ENCODE data around the gene RABL3. TPM values are rescaled to one million over a fixed set of nuclear protein-coding genes. Genes with fewer than 3 reads are reported as not detected.
A peak's percentile ranks its signal among the peaks of the same experiment; 100 is the strongest.
"Not testable (repeated sequence)": the region's sequence is repeated elsewhere in the genome, so short reads cannot be mapped to it uniquely, and the experiment has no call there.

RABL3 gene
- total RNA-seq, 3 donors from 2014 or later = 30.8 to 39.8 (median 36.5) TPM

DNA sequence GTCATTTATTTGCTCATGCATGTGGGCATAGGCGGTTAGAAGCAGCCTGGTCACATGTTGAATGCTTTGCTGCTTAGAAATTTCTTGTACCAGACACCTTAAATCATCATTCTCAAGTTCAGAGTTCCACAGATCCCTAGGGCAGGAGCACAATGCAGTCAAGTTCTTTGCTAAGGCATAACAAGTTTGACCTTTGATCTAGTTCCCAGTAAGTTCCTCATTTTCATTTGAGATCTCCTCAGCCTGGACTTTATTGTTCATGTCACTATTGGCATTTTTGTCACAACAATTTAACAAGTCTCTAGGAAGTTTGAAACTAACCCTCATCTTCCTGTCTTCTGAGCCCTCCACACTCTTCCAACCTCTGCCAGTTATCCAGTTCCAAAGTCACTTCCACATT, 83.0 kb downstream of the RABL3 start:
- Mint-ChIP-seq H3K4me1 (ENCODE audit: low read depth) (no peaks in the 10 kb centered on the region), H3K4me3 (no peak overlapping the region), H3K36me3 (ENCODE audit: insufficient read depth) (peaks cover 3% of the 10 kb centered on the region), H3K9me3 (no peaks in the 10 kb centered on the region), H3K27me3 (ENCODE audit: low read depth) (peaks cover 8% of the 10 kb centered on the region)
- no peak for ATAC-seq
- DNase-seq = no peak

DNA sequence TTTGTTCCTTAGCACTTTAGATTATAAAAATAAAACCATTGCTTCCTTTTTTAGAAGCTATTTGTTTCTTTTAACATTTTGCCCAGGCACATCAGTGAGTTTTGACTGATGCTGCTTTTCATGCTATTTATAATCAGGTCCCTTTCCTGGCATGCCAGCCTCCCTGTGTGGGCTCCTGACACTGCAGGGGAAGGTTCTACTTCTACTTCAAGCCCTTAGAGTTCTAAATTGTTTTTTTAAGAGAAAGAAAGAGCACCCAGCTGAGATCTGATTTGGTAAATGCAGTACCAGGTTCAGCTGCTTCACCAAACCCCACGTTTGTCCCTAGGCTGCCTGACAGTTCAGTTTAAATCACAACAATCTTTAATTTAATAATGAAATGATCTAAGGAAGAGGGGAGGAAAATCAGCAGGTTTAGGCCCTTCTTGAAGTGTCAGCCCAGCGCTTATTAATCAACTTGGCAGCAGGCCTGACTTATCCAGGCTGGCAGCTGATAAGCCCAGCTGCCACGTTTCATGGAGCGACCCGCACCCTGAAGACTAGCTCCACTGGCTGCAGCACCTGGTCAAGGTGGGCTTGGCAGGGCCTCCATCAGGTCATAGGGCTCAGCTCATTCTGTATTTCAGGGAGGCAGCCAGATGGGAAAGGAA, 89.3 kb downstream of the RABL3 start:
- DNase-seq = no peak
- ATAC-seq = no peak
- Mint-ChIP-seq H3K4me1 (ENCODE audit: low read depth) (no peaks in the 10 kb centered on the region), H3K9me3 (no peaks in the 10 kb centered on the region), H3K4me3 (no peak overlapping the region), H3K36me3 (ENCODE audit: insufficient read depth) (peaks cover 2% of the 10 kb centered on the region), H3K27me3 (ENCODE audit: low read depth) (no peaks in the 10 kb centered on the region)

DNA sequence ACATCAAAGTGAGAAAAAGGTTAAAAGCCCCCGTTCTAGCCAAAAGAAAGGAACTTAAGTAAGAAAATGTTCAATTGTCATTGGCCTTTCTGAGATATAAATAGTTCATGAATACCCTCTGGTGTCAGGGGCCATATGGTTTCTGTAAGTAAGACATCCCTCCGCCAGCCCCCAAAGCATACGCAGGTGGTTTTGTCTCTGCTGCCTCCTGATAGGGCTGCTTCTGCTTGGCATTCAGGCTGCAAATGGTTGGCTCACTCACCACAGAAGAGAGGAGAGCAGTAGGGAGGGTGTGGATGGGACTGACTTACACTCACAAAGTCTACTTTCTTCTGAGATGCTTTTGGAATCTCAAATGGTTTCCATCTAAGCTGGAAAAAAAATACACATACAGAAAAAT, 90.0 kb downstream of the RABL3 start:
- Mint-ChIP-seq H3K4me3 (no peak overlapping the region), H3K36me3 (ENCODE audit: insufficient read depth) (peaks cover 2% of the 10 kb centered on the region), H3K9me3 (no peaks in the 10 kb centered on the region), H3K27me3 (ENCODE audit: low read depth) (no peaks in the 10 kb centered on the region), H3K4me1 (ENCODE audit: low read depth) (no peaks in the 10 kb centered on the region)
- ATAC-seq (no peak), DNase-seq (no peak)

DNA sequence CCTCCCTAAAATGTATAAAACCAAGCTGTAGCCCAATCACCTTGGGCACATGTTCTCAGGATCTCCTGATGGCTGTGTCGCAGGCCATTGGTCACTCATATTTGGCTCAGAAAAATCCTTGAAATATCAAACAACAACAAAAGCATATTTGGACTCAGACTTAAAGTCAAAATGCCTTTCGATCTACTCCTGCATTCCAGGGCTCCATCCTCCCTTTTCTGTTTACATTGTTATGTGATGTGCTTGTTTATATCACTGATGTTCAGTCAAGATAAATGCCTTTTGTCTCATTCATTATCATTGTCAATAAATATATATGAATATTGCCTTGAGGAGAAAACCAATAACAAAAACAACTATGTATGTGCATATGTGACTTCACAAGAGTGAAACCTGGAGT, 92.0 kb downstream of the RABL3 start:
- Mint-ChIP-seq H3K36me3 (ENCODE audit: insufficient read depth) (peaks cover 2% of the 10 kb centered on the region), H3K27me3 (ENCODE audit: low read depth) (no peaks in the 10 kb centered on the region), H3K4me3 (no peak overlapping the region), H3K4me1 (ENCODE audit: low read depth) (no peaks in the 10 kb centered on the region), H3K9me3 (no peaks in the 10 kb centered on the region)
- DNase-seq (no peak), ATAC-seq (no peak)

DNA sequence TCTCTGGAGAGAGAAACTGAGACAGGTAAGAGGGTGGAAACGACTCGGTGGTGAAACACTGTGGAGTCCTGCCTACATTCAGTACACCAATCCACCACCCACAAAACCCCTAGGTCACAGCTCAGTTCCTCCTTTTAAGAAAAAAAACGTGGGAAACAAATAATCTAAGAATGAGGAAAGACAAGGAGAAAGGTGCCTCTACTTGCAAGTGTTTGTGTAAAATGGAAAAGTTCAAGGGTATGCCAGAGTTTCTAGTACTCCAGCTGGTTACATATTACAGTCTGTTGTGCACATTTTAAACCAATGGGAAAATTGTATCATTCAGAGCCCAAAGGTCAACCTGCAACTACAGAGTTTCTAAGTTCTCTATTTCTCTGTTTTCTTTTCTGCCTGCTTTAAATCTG, 92.5 kb downstream of the RABL3 start:
- no peak for DNase-seq
- Mint-ChIP-seq H3K9me3 (no peaks in the 10 kb centered on the region), H3K27me3 (ENCODE audit: low read depth) (no peaks in the 10 kb centered on the region), H3K4me1 (ENCODE audit: low read depth) (no peaks in the 10 kb centered on the region), H3K36me3 (ENCODE audit: insufficient read depth) (peaks cover 2% of the 10 kb centered on the region), H3K4me3 (no peak overlapping the region)
- no peak for ATAC-seq

DNA sequence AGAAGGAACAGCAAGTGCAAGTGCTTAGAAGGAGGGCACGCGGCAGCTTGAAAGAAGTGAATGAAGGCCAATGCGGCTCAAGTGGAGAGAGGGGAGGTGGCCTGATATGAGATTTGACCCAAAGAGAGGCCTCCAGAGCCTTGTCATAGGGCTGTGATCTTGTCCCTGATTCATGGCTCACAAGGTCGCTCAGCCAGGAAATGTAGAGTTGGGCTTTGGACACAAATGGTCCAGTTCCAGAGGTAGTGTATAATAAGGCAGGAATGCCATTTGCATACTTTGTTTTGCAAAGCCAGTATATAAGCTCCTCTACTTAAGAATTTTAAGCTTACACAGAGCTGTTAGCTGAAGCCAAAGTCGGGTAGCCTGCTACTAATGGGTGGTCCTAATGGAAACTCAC, 94.0 kb downstream of the RABL3 start:
- no peaks in the 10 kb centered on the region for H3K27me3 Mint-ChIP-seq (ENCODE audit: low read depth)
- no peak overlapping the region for H3K4me3 Mint-ChIP-seq
- no peaks in the 10 kb centered on the region for H3K36me3 Mint-ChIP-seq (ENCODE audit: insufficient read depth)
- no peaks in the 10 kb centered on the region for H3K9me3 Mint-ChIP-seq
- H3K4me1 Mint-ChIP-seq (ENCODE audit: low read depth) = no peaks in the 10 kb centered on the region
- DNase-seq (no peak), ATAC-seq (no peak)

DNA sequence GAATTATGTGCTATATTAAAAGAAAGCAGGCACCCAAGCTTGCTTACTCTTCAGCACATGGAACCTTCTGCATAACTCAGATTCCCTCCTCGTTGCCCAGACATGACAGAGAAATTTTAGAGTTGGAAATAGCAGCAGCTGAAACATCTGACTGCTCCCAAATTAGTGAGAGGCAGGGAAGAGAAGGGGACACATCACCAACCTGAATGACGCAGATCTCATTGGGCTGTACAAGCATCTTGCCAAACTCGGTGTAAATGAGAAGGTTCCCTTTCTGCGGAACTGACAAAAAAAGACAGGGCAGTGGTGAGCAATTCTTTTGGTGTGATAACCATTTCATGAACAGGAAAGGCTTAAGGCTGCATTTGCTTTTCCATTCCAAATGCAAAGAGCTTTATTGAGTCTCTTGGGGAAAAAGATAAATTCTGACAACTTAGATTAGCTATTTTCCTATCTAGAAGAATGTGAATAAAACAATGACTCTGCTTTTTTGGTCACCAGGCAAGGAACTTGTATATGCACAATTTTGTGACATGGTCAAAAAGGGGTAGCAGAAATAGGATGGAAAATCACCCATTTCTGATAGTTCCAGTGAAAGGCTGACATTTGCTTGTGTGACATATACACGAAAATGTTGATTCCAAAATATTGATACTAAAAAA, 95.4 kb downstream of the RABL3 start:
- DNase-seq = no peak
- no peak overlapping the region for H3K4me3 Mint-ChIP-seq
- H3K4me1 Mint-ChIP-seq (ENCODE audit: low read depth) = no peaks in the 10 kb centered on the region
- H3K9me3 Mint-ChIP-seq = no peaks in the 10 kb centered on the region
- no peaks in the 10 kb centered on the region for H3K27me3 Mint-ChIP-seq (ENCODE audit: low read depth)
- ATAC-seq = no peak
- no peaks in the 10 kb centered on the region for H3K36me3 Mint-ChIP-seq (ENCODE audit: insufficient read depth)

DNA sequence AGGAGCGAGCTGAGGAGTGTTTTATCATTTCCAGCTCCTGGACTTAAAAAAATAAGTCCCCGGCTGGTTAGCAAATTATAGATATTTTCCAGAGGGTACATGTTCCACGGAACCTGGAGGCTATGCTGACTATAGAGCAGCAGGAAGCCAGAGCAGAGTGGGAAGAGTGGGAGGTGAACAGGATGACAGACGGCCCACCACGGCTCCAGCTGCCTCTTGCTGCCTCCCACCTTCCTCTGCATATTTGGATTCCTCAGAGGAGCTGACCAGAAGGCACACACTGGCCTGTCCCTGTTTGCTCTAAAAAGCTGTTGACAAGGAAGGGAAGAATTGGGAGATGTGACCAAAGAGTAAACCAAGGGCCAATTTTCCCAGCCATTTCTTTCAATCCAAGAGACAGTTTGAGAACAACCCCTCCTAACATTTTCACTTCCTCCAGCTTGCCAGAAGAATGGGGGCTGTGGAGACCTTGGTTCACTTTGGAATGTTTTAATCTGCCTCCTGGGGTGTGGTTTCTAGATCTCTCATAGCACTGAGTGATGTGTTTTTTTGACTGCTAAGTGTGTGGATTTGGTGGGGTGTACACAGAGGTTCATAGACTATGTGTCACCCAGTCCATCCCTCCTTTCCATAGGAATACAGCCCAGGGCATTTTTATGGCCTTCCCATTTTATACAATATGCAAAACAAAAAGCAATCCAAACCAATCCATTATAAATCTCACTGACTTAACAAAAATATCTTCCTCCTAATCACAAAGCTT, 97.1 kb downstream of the RABL3 start:
- peaks cover 3% of the 10 kb centered on the region for H3K4me1 Mint-ChIP-seq (ENCODE audit: low read depth)
- H3K27me3 Mint-ChIP-seq (ENCODE audit: low read depth) = no peaks in the 10 kb centered on the region
- ATAC-seq (no peak), DNase-seq (no peak)
- no peaks in the 10 kb centered on the region for H3K36me3 Mint-ChIP-seq (ENCODE audit: insufficient read depth)
- no peak overlapping the region for H3K4me3 Mint-ChIP-seq
- no peaks in the 10 kb centered on the region for H3K9me3 Mint-ChIP-seq

DNA sequence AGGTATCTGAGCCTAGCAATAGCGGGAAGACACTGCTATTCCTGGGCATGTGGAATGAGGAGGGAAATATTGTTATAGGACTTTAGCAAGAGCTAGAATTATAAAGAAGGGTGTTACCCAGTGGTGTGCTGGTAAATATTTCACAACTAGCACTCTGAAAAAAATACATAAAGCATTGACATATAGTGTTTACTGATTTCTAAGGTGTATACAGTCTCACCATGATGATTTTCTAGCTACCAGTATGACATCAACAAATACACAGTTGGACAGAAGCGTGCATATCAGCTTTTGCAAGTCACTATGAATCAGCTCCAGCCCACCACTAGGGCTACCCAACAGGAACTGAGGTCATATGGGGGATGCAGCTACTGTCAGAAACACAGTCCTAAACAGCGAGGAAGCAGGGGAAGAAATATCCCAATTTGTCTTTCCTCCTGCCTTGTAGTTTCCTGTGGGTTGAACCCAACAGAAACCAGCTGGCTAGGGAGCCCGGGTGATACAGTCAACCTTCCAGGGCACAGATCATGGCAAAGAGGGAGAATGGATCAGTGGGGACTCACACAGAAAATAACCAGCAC, 99.9 kb downstream of the RABL3 start:
- Mint-ChIP-seq H3K4me3 (no peak overlapping the region), H3K27me3 (ENCODE audit: low read depth) (no peaks in the 10 kb centered on the region), H3K9me3 (peaks cover 5% of the 10 kb centered on the region), H3K36me3 (ENCODE audit: insufficient read depth) (peaks cover 3% of the 10 kb centered on the region), H3K4me1 (ENCODE audit: low read depth) (peaks cover 10% of the 10 kb centered on the region)
- ATAC-seq (peak in 1 of 2 donors; percentile 52), DNase-seq (no peak)

DNA sequence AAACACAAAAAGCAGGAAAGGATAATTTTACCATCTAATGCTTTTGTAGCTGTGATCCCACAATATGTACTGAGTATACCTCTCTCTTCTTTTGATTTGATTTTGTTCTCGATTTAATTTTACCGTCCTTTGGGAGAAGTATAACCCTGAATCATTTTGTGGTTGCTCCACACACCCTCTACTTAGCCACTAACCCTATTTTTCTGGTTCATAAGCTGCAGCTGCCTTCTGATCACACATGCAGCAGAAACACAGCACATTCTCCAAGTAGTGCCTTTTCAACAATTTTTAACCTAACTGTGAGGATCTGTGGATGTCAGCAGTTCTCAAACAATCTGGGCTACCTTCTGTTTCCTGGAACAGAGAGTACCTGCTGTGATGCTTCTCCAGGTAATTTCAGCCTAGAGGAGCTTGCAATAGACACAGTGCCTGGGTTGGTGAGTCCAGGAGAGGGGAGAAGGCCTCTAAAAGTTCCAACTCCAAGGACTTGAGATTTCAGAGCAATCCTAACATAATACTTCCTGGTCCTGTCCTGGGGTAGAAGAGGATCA, 100.5 kb downstream of the RABL3 start:
- no peak for ATAC-seq
- H3K9me3 Mint-ChIP-seq = peaks cover 5% of the 10 kb centered on the region
- peaks cover 10% of the 10 kb centered on the region for H3K4me1 Mint-ChIP-seq (ENCODE audit: low read depth)
- no peaks in the 10 kb centered on the region for H3K27me3 Mint-ChIP-seq (ENCODE audit: low read depth)
- H3K36me3 Mint-ChIP-seq (ENCODE audit: insufficient read depth) = peaks cover 3% of the 10 kb centered on the region
- no peak for DNase-seq
- no peak overlapping the region for H3K4me3 Mint-ChIP-seq

DNA sequence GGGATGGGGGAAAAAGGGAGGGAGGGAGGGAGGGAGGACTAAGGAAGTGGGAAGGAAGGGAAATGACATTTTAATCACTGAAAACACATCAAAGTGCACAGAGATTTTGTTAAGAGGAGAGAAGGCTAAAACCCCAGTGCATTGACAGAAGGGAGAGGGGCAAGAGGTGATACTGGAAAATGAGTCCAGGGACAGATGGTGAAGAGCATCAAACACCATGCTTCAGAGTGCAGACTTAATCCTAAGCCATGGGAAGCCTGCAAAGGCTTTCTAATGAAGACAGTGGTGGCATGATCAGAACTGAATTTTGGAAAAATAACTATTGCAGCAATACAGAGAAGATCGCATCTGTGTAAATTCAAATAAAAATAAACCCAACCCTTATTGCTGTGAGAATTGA, 102.1 kb downstream of the RABL3 start:
- ATAC-seq (no peak), DNase-seq (no peak)
- Mint-ChIP-seq H3K36me3 (ENCODE audit: insufficient read depth) (peaks cover 3% of the 10 kb centered on the region), H3K4me3 (no peak overlapping the region), H3K27me3 (ENCODE audit: low read depth) (no peaks in the 10 kb centered on the region), H3K4me1 (ENCODE audit: low read depth) (peaks cover 10% of the 10 kb centered on the region), H3K9me3 (peaks cover 5% of the 10 kb centered on the region)

DNA sequence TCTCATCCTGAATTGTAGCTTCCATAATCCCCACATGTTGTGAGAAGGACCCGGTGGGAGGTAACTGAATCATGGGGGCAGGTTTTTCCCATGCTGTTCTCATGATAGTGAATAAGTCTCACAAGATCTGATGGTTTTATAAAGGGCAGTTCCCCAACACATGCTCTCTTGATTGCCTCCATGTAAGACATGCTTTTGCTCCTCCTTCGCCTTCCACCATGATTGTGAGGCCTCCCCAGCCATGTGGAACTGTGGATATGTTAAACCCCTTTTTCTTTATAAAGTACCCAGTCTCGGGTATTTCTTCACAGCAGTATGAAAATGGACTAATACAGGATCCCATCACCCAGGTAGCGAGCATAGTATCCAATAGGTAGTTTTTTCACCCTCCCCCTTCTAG, 103.5 kb downstream of the RABL3 start:
- not testable (repeated sequence) for ATAC-seq; H3K27me3 Mint-ChIP-seq (ENCODE audit: low read depth); H3K4me3 Mint-ChIP-seq; H3K36me3 Mint-ChIP-seq (ENCODE audit: insufficient read depth); H3K9me3 Mint-ChIP-seq; DNase-seq
- H3K4me1 Mint-ChIP-seq (ENCODE audit: low read depth) = peaks cover 10% of the 10 kb centered on the region

DNA sequence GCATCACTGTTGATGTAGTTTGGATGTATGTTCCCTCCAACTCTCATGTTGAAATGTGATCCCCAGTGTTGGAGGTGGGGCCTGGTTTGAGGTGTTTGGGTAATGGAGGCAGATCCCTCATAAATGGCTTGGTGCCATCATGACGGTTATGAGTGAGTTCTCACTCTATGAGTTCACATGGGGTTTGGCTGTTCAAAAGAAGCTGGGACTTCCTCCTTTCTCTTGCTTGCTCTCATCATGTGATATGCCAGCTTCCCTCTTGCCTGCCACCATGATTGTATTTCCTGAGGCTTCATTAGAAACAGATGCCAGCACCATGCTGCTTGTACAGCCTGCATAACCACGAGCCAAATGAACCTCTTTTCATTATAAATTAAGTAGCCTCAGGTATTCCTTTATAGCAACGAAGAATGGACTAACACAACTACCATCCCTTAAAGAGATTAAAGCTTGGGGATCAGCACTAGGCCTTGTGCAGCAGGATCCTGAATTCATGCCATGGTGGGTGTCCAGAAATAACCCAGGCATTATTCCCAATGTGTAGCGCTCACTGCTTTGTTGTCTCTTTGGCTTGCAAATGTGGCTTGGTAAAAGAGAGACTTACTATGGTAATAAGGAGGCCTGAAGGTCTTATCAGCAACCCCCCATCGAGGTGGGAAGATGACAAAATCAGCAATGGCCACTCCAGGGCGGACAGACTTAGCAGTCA, 104.3 kb downstream of the RABL3 start:
- no peak overlapping the region for H3K4me3 Mint-ChIP-seq
- DNase-seq (no peak), ATAC-seq (no peak)
- peaks cover 10% of the 10 kb centered on the region for H3K4me1 Mint-ChIP-seq (ENCODE audit: low read depth)
- H3K36me3 Mint-ChIP-seq (ENCODE audit: insufficient read depth) = peaks cover 3% of the 10 kb centered on the region
- no peaks in the 10 kb centered on the region for H3K27me3 Mint-ChIP-seq (ENCODE audit: low read depth)
- H3K9me3 Mint-ChIP-seq = peaks cover 5% of the 10 kb centered on the region
